GM23338 (cell line): ENCODE measurements around the gene ARHGEF9.

ENCODE experiments used
- CREB1 ChIP-seq: fragments of 250-450 bp; sonication (Bioruptor Pico); IDR thresholded peaks from 2 replicates; pipeline ENCODE4 v1.5.0; 2020; ENCODE audit warnings: low read depth, mild to moderate bottlenecking, moderate library complexity
- EZH2 ChIP-seq: fragments of 200-600 bp; sonication (generic); IDR thresholded peaks from one replicate; pipeline ENCODE4 v1.8.0; 2017; ENCODE audit warnings: antibody characterized with exemption, mild to moderate bottlenecking, low read depth; ENCODE audit not compliant: unreplicated experiment
- EZH2phosphoT487 ChIP-seq: fragments of 200-600 bp; sonication (generic); IDR thresholded peaks from one replicate; pipeline ENCODE4 v1.8.1; 2018; ENCODE audit warnings: antibody characterized with exemption; ENCODE audit not compliant: unreplicated experiment
- NANOG ChIP-seq: IDR thresholded peaks from 2 replicates; pipeline ENCODE4 v1.6.1; 2016; ENCODE audit warnings: antibody characterized with exemption, borderline replicate concordance
- POLR2AphosphoS5 ChIP-seq: IDR thresholded peaks from 2 replicates; pipeline ENCODE4 v1.6.1; 2016; ENCODE audit warnings: antibody characterized with exemption, low read depth
- STAT1 ChIP-seq: IDR thresholded peaks from one replicate; pipeline ENCODE4 v1.6.1; 2016; ENCODE audit warnings: antibody characterized with exemption; ENCODE audit not compliant: unreplicated experiment
- ZNF114 ChIP-seq: fragments of 250-450 bp; sonication (Bioruptor Pico); IDR thresholded peaks from 2 replicates; pipeline ENCODE4 v1.5.0; 2020; ENCODE audit warnings: mild to moderate bottlenecking, moderate library complexity
- ZNF331 ChIP-seq: fragments of 250-450 bp; sonication (Bioruptor Pico); IDR thresholded peaks from 2 replicates; pipeline ENCODE4 v1.5.0; 2020; ENCODE audit warnings: low read depth, mild to moderate bottlenecking, moderate library complexity
- TF ChIP-seq, protein P1 (sequence below): IDR thresholded peaks from one replicate; pipeline ENCODE4 v1.6.1; 2018; ENCODE audit warnings: antibody characterized with exemption; ENCODE audit not compliant: unreplicated experiment
- TF ChIP-seq, protein P2 (sequence below), 2 experiments: fragments of 200-600 bp in 1 of 2; sonication (generic) in 1 of 2; conservative IDR thresholded peaks; 2 replicates each; pipeline versions ENCODE4 v1.5.1 to v1.6.1; 2016 to 2017; ENCODE audit warnings: antibody characterized with exemption in 2 of 2, low read depth in 2 of 2, mild to moderate bottlenecking in 2 of 2, moderate library complexity in 1 of 2
- TF ChIP-seq, protein P3 (sequence below): fragments of 250-450 bp; sonication (Bioruptor Pico); IDR thresholded peaks from 2 replicates; pipeline ENCODE4 v1.5.0; 2020; ENCODE audit warnings: mild to moderate bottlenecking, moderate library complexity

DNA sequence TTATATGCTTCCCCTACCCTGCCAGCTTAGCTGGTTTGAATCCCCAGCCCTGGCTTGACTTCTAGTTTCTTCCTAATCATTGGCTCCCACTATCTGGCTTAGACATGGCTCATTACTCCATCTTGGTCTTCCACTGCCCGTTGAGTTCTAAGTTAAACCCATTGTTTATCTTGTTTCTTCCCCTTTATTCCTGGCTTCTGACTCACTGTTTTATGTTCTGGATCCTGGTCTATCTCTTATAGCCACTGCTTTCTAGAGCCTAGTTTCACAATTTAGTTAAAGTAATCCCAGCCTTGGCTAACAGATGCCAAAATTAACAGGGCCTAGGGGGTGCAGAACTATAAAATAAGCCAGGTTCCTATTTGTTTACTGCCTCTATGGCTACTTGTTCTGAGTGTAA lies 120.9 kb downstream of the ARHGEF9 start:
- TF ChIP-seq, protein P1, sequence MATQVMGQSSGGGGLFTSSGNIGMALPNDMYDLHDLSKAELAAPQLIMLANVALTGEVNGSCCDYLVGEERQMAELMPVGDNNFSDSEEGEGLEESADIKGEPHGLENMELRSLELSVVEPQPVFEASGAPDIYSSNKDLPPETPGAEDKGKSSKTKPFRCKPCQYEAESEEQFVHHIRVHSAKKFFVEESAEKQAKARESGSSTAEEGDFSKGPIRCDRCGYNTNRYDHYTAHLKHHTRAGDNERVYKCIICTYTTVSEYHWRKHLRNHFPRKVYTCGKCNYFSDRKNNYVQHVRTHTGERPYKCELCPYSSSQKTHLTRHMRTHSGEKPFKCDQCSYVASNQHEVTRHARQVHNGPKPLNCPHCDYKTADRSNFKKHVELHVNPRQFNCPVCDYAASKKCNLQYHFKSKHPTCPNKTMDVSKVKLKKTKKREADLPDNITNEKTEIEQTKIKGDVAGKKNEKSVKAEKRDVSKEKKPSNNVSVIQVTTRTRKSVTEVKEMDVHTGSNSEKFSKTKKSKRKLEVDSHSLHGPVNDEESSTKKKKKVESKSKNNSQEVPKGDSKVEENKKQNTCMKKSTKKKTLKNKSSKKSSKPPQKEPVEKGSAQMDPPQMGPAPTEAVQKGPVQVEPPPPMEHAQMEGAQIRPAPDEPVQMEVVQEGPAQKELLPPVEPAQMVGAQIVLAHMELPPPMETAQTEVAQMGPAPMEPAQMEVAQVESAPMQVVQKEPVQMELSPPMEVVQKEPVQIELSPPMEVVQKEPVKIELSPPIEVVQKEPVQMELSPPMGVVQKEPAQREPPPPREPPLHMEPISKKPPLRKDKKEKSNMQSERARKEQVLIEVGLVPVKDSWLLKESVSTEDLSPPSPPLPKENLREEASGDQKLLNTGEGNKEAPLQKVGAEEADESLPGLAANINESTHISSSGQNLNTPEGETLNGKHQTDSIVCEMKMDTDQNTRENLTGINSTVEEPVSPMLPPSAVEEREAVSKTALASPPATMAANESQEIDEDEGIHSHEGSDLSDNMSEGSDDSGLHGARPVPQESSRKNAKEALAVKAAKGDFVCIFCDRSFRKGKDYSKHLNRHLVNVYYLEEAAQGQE = no peak
- TF ChIP-seq, protein P2, sequence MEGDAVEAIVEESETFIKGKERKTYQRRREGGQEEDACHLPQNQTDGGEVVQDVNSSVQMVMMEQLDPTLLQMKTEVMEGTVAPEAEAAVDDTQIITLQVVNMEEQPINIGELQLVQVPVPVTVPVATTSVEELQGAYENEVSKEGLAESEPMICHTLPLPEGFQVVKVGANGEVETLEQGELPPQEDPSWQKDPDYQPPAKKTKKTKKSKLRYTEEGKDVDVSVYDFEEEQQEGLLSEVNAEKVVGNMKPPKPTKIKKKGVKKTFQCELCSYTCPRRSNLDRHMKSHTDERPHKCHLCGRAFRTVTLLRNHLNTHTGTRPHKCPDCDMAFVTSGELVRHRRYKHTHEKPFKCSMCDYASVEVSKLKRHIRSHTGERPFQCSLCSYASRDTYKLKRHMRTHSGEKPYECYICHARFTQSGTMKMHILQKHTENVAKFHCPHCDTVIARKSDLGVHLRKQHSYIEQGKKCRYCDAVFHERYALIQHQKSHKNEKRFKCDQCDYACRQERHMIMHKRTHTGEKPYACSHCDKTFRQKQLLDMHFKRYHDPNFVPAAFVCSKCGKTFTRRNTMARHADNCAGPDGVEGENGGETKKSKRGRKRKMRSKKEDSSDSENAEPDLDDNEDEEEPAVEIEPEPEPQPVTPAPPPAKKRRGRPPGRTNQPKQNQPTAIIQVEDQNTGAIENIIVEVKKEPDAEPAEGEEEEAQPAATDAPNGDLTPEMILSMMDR (conservative IDR thresholded peaks at IDR 0.05; ENCODE audit: low read depth in 2 of 2) = no peak
- no peak for TF ChIP-seq CREB1 (CRISPR knock-in tag)
- no peak for TF ChIP-seq EZH2
- no peak for TF ChIP-seq POLR2AphosphoS5
- no peak for TF ChIP-seq EZH2phosphoT487
- TF ChIP-seq NANOG = no peak
- TF ChIP-seq, protein P3, sequence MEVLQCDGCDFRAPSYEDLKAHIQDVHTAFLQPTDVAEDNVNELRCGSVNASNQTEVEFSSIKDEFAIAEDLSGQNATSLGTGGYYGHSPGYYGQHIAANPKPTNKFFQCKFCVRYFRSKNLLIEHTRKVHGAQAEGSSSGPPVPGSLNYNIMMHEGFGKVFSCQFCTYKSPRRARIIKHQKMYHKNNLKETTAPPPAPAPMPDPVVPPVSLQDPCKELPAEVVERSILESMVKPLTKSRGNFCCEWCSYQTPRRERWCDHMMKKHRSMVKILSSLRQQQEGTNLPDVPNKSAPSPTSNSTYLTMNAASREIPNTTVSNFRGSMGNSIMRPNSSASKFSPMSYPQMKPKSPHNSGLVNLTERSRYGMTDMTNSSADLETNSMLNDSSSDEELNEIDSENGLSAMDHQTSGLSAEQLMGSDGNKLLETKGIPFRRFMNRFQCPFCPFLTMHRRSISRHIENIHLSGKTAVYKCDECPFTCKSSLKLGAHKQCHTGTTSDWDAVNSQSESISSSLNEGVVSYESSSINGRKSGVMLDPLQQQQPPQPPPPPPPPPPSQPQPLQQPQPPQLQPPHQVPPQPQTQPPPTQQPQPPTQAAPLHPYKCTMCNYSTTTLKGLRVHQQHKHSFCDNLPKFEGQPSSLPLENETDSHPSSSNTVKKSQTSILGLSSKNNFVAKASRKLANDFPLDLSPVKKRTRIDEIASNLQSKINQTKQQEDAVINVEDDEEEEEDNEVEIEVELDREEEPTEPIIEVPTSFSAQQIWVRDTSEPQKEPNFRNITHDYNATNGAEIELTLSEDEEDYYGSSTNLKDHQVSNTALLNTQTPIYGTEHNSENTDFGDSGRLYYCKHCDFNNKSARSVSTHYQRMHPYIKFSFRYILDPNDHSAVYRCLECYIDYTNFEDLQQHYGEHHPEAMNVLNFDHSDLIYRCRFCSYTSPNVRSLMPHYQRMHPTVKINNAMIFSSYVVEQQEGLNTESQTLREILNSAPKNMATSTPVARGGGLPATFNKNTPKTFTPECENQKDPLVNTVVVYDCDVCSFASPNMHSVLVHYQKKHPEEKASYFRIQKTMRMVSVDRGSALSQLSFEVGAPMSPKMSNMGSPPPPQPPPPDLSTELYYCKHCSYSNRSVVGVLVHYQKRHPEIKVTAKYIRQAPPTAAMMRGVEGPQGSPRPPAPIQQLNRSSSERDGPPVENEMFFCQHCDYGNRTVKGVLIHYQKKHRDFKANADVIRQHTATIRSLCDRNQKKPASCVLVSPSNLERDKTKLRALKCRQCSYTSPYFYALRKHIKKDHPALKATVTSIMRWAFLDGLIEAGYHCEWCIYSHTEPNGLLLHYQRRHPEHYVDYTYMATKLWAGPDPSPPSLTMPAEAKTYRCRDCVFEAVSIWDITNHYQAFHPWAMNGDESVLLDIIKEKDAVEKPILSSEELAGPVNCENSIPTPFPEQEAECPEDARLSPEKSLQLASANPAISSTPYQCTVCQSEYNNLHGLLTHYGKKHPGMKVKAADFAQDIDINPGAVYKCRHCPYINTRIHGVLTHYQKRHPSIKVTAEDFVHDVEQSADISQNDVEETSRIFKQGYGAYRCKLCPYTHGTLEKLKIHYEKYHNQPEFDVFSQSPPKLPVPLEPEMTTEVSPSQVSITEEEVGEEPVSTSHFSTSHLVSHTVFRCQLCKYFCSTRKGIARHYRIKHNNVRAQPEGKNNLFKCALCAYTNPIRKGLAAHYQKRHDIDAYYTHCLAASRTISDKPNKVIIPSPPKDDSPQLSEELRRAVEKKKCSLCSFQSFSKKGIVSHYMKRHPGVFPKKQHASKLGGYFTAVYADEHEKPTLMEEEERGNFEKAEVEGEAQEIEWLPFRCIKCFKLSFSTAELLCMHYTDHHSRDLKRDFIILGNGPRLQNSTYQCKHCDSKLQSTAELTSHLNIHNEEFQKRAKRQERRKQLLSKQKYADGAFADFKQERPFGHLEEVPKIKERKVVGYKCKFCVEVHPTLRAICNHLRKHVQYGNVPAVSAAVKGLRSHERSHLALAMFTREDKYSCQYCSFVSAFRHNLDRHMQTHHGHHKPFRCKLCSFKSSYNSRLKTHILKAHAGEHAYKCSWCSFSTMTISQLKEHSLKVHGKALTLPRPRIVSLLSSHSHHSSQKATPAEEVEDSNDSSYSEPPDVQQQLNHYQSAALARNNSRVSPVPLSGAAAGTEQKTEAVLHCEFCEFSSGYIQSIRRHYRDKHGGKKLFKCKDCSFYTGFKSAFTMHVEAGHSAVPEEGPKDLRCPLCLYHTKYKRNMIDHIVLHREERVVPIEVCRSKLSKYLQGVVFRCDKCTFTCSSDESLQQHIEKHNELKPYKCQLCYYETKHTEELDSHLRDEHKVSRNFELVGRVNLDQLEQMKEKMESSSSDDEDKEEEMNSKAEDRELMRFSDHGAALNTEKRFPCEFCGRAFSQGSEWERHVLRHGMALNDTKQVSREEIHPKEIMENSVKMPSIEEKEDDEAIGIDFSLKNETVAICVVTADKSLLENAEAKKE = no peak
- TF ChIP-seq STAT1 = no peak
- no peak for TF ChIP-seq ZNF331 (CRISPR knock-in tag)
- no peak for TF ChIP-seq ZNF114 (CRISPR knock-in tag)
